ENCODE measurements around the gene EEF1A2.

The EEF1A2 gene

GRCh38 chr20:63532449-63532971, 33.6 kb upstream of the EEF1A2 start:
- no peak overlapping the region for H3K4me3 ChIP-seq (ENCODE audit: low read depth, low read length)
- TF ChIP-seq, protein P1, sequence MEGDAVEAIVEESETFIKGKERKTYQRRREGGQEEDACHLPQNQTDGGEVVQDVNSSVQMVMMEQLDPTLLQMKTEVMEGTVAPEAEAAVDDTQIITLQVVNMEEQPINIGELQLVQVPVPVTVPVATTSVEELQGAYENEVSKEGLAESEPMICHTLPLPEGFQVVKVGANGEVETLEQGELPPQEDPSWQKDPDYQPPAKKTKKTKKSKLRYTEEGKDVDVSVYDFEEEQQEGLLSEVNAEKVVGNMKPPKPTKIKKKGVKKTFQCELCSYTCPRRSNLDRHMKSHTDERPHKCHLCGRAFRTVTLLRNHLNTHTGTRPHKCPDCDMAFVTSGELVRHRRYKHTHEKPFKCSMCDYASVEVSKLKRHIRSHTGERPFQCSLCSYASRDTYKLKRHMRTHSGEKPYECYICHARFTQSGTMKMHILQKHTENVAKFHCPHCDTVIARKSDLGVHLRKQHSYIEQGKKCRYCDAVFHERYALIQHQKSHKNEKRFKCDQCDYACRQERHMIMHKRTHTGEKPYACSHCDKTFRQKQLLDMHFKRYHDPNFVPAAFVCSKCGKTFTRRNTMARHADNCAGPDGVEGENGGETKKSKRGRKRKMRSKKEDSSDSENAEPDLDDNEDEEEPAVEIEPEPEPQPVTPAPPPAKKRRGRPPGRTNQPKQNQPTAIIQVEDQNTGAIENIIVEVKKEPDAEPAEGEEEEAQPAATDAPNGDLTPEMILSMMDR (IDR thresholded peaks at IDR 0.05; ENCODE audit: insufficient read depth, low read depth, low read length, missing control alignments): no peak
- DNase-seq (ENCODE audit: low read depth): no peak

DNA sequence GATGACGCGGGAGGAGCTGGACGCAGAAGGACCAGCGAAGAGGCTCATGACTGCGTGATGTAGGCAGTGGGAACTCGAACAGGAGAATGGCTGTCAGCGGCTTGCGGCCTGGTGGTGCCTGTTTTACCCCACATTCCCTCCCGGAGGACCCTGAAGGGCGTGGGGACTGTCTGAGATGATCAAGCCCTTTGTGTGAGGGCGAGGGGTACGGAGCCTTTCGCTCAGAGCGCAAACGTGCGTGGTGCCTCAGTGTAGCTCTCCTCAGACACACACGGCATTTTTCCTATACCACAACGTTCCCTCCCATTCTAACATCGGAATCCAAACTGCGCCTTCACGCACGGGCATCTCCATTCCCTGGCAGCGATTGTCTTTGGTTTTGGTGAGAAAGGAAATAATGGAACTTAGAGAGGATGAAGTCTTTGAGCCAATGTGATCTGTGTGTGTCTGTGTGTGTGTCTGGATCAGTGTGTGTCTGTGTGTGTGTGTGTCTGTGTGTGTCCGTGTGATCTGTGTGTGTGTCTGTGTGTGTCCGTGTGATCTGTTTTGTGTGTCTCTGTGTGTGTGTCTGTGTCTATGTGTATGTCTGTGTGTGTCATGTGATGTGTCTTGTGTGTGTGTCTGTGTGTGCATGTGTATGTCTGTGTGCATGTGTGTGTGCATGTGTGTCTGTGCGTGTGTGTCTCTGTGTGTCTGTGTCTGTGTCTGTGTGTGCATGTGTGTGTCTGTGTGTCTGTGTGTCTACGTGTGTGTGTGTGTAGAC, 33.0 kb upstream of the EEF1A2 start:
- DNase-seq (ENCODE audit: low read depth): no peak
- TF ChIP-seq, protein P1 (IDR thresholded peaks at IDR 0.05; ENCODE audit: insufficient read depth, low read depth, low read length, missing control alignments): no peak

DNA sequence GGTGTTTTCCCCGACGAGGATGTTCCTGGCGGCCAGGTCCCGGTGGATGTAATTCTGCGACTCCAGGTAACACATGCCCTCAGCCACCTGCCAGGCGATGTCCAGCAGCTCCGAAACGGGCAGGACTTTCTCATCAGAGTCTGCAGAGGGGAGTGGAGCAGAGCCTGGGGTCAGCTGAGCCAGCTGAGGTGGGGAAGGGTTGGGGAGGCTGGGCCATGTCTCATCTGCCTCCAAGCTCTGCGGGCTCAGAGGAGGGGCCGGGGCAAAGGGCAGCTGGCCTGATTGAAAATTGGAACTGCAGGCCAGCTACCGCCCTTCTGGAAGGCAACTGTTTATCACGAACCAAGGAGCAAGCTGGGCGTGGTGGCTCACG, 31.9 kb upstream of the EEF1A2 start:
- no peak for DNase-seq (ENCODE audit: low read depth)
- no peak overlapping the region for H3K4me3 ChIP-seq (ENCODE audit: low read depth, low read length)
- TF ChIP-seq, protein P1 (IDR thresholded peaks at IDR 0.05; ENCODE audit: insufficient read depth, low read depth, low read length, missing control alignments): no peak

More for the DNA sequence above, 33.0 kb upstream of the EEF1A2 start:
- H3K4me3 ChIP-seq (ENCODE audit: low read depth, low read length): no peak overlapping the region

DNA sequence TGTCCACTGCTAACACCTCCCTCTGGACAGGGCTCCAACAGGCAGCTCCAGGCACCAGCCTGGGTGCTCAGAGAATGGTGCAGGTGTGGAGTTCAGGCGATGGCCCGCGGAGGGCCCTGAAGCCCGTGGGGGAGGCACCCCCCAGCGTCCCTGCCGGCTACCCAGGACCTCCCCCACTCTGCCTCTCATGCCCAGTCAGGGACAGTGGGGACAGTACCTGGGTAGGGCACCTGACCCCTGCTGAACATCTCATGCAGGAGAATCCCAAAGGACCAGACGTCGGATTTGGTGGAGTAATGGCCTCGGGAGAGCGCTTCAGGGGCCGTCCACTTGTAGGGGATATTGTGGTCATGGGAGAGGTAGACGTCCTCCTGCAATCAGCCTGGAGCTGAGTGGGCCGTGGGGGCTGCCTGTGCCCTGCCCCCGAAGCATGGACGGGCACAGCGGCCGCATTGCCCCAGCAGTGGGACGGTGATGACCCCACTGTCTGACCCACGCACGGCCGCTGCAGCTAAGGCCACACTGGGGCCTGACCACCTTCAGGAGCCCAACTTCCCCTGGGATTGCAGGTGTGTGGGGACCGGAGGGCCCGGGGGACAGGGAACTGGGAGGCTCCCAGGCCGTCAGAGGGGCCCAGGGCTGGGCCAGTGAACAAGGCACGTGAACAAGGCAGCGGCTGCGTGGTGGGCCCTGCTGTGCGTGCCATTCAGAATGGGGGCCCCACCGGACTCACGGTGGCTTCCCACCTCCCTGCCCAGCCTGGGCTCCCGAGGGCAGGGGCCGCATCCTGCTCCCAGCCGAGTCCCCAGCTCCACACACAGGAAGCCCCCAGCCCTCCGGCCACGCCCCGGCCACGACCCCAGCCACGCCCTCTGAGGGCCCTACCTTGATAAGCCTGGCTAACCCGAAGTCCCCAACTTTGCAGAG, 31.2 kb upstream of the EEF1A2 start:
- no peak overlapping the region for H3K4me3 ChIP-seq (ENCODE audit: low read depth, low read length)
- no peak for DNase-seq (ENCODE audit: low read depth)
- TF ChIP-seq, protein P1 (IDR thresholded peaks at IDR 0.05; ENCODE audit: insufficient read depth, low read depth, low read length, missing control alignments): no peak

DNA sequence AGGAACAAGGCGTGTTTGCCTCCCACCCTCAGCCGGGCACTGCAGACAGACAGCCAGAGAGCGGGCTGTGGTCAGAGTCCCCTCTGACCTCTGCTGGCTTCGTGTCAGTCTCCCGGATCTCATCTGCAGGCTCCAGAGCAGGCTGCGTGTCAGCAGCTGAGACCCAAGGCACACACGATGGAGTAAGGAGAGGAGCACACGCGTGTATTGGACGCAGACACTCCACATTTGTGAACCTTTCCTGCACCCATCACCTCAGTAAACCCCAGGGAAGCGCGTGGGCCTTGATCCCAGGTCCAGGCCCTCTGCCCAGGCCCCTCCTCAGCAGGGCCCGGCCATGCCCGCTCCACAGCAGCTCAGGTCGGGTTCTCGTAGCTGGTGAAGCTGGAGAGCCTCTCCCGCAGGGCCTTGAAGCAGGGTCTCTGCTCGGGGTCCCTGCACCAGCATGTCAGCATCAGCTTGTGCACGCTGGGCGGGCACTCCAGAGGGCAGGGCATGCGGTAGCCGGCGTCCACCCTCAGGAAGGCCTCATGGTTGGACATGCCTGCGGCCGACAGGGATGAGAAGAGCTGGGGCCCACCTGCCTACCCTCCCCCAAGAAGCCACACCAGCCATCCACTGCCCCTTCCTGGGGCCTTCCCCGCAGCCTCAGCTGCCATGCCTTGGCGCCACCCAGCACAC, 30.4 kb upstream of the EEF1A2 start:
- H3K4me3 ChIP-seq (ENCODE audit: low read depth, low read length): no peak overlapping the region
- TF ChIP-seq, protein P1 (IDR thresholded peaks at IDR 0.05; ENCODE audit: insufficient read depth, low read depth, low read length, missing control alignments): no peak
- peak; percentile 1 for DNase-seq (ENCODE audit: low read depth)

DNA sequence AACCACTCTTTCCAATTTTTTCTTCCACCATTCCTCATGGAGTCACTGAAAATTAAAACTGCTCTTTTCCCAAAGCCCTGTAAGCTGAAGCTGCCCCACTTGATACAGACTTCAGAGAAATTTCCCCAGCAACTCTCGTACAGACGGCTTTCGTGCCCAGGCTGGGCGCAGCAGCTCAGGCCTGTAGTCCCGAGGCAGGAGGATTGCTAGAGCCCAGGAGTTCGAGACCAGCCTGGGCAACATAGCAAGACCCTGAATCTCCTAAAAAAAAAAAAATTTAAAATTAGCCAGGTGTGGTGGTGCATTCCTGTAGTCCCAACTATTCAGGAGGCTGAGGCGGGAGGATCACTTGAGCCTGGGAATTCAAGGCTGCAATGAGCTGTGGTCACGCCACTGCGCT, 28.3 kb upstream of the EEF1A2 start:
- DNase-seq (ENCODE audit: low read depth): no peak
- TF ChIP-seq, protein P1 (IDR thresholded peaks at IDR 0.05; ENCODE audit: insufficient read depth, low read depth, low read length, missing control alignments): no peak

More for the DNA sequence above, 28.3 kb upstream of the EEF1A2 start:
- H3K4me3 ChIP-seq (ENCODE audit: low read depth, low read length): no peak overlapping the region
